Mammary epithelial cell (primary cell): Measurements from ENCODE around the gene SDK1.

Experiments
- EZH2 ChIP-seq: IDR thresholded peaks from 2 replicates; pipeline ENCODE4 v1.6.1; 2012; ENCODE audit warnings: low read length, inconsistent platforms, borderline replicate concordance
- TF ChIP-seq, protein P1 (sequence below), 2 donors: IDR thresholded peaks in 1 of 2; conservative IDR thresholded peaks in 1 of 2; 2 replicates each; pipeline ENCODE4 v1.5.1; 2011 to 2012; ENCODE audit warnings: inconsistent platforms in 2 of 2, low read length in 2 of 2, mild to moderate bottlenecking in 2 of 2, control low read depth in 1 of 2, low read depth in 1 of 2; ENCODE audit not compliant: insufficient read depth in 1 of 2; ENCODE audit errors: extremely low read depth in 1 of 2

DNA sequence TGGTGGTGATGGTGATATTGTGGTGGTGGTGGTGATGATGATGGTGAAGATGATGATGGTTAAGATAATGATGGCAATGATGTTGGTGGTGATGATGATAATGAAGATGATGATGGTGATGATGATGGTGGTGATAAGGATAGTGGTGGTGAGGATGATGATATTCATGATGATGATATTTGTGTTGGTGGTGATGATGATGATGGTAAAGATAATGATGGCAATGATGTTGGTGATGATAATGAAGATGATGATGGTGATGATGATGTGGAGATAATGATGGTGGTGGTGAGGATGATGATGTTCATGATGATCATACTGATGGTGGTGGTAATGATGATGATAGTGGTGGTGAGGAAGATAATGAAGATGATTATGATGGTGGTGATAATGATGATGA is 30.7 kb upstream of the SDK1 start:
- TF ChIP-seq, protein P1, sequence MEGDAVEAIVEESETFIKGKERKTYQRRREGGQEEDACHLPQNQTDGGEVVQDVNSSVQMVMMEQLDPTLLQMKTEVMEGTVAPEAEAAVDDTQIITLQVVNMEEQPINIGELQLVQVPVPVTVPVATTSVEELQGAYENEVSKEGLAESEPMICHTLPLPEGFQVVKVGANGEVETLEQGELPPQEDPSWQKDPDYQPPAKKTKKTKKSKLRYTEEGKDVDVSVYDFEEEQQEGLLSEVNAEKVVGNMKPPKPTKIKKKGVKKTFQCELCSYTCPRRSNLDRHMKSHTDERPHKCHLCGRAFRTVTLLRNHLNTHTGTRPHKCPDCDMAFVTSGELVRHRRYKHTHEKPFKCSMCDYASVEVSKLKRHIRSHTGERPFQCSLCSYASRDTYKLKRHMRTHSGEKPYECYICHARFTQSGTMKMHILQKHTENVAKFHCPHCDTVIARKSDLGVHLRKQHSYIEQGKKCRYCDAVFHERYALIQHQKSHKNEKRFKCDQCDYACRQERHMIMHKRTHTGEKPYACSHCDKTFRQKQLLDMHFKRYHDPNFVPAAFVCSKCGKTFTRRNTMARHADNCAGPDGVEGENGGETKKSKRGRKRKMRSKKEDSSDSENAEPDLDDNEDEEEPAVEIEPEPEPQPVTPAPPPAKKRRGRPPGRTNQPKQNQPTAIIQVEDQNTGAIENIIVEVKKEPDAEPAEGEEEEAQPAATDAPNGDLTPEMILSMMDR (conservative IDR thresholded peaks at IDR 0.05 in 1 of 2, IDR thresholded peaks at IDR 0.05 in 1 of 2; ENCODE audit: extremely low read depth in 1 of 2, insufficient read depth in 1 of 2, low read depth in 1 of 2, low read length in 2 of 2): no peak
- no peak for TF ChIP-seq EZH2
